PFSK-1 (cell line): ENCODE results near the gene PUS3.

Experiments used
- FOXP2 ChIP-seq: optimal IDR thresholded peaks from 2 replicates; pipeline ENCODE3; 2011; ENCODE audit warnings: borderline replicate concordance, control low read depth, inconsistent platforms; ENCODE audit not compliant: insufficient read depth; ENCODE audit errors: extremely low read length, extremely low read depth
- POLR2AphosphoS5 ChIP-seq: IDR thresholded peaks from 2 replicates; pipeline ENCODE4 v1.6.1; 2012; ENCODE audit warnings: low read depth, mild to moderate bottlenecking, control low read depth, low read length, moderate library complexity
- SIN3A ChIP-seq: IDR thresholded peaks from 2 replicates; pipeline ENCODE4 v1.6.1; 2012; ENCODE audit warnings: mild to moderate bottlenecking, low read length, moderate library complexity, borderline replicate concordance; ENCODE audit not compliant: insufficient read depth
- TAF1 ChIP-seq: IDR thresholded peaks from 2 replicates; pipeline ENCODE4 v1.6.1; 2012; ENCODE audit warnings: low read length, control low read depth, borderline replicate concordance; ENCODE audit not compliant: insufficient read depth

DNA sequence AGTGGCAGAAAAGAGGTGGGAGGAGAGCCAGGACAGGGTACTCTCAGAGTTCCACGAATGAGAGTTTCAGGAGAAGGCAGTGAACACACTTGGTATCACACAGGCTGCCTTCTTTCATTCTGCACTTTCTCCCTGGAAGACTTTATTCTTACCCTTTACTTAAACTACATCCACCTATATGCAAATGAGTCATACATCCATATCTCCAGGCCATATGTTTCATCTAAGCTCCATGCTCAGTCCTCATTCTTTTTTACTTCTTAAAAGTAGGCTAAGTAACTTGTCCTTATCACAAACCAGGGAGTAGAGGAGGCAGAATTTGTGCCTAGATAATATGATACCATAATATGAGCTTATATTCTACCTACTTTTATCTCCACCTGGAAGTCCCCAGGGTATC lies 21.7 kb downstream of the PUS3 start:
- TF ChIP-seq POLR2AphosphoS5: no peak
- no peak for TF ChIP-seq FOXP2
- TF ChIP-seq SIN3A: no peak
- TF ChIP-seq TAF1: no peak
